Loucy (cell line): ENCODE measurements around the gene MYO5C.
"Not testable (repeated sequence)": the region's sequence is repeated elsewhere in the genome, so short reads cannot be mapped to it uniquely, and the experiment has no call there.

Experiments
- H2AFZ ChIP-seq: fragments of 200-600 bp; sonication (generic); 2 replicates; pipeline ENCODE4 v1.6.0; 2016; ENCODE audit warnings: antibody characterized with exemption, mild to moderate bottlenecking, low read length, moderate library complexity
- H3F3A ChIP-seq: fragments of 200-600 bp; 2 replicates; pipeline ENCODE4 v1.6.0; 2016; ENCODE audit warnings: antibody characterized with exemption, low read depth, mild to moderate bottlenecking
- H3K27me3 ChIP-seq: fragments of 200-600 bp; sonication (generic); 2 replicates; pipeline ENCODE4 v1.6.1; 2014; ENCODE audit warnings: low read length, mild to moderate bottlenecking; ENCODE audit not compliant: insufficient read depth, poor library complexity, severe bottlenecking
- H3K36me3 ChIP-seq: fragments of 200-600 bp; sonication (generic); 2 replicates; pipeline ENCODE4 v1.6.1; 2016; ENCODE audit warnings: low read length; ENCODE audit not compliant: insufficient read depth
- H3K4me1 ChIP-seq: fragments of 200-600 bp; sonication (generic); 2 replicates; pipeline ENCODE4 v1.5.1; 2014; ENCODE audit warnings: low read length, mild to moderate bottlenecking; ENCODE audit not compliant: insufficient read depth, poor library complexity, severe bottlenecking
- H3K4me2 ChIP-seq: fragments of 200-600 bp; sonication (generic); 2 replicates; pipeline ENCODE4 v1.6.0; 2014; ENCODE audit warnings: antibody characterized with exemption, low read length, low read depth, mild to moderate bottlenecking; ENCODE audit not compliant: poor library complexity, severe bottlenecking
- H3K4me3 ChIP-seq: fragments of 200-600 bp; sonication (generic); 2 replicates; pipeline ENCODE4 v1.5.1; 2014; ENCODE audit warnings: low read length, mild to moderate bottlenecking, mixed read lengths; ENCODE audit not compliant: poor library complexity, severe bottlenecking
- H3K79me2 ChIP-seq: fragments of 200-600 bp; sonication (generic); 2 replicates; pipeline ENCODE4 v1.6.1; 2014; ENCODE audit warnings: low read length; ENCODE audit not compliant: insufficient read depth
- H3K9ac ChIP-seq: fragments of 200-600 bp; sonication (generic); 2 replicates; pipeline ENCODE4 v1.6.0; 2014; ENCODE audit warnings: mild to moderate bottlenecking, low read depth, low read length, moderate library complexity; ENCODE audit not compliant: poor library complexity, severe bottlenecking
- H3K9me2 ChIP-seq: fragments of 200-600 bp; sonication (generic); replicated peaks from 2 replicates; pipeline ENCODE4 v1.6.1; 2016; ENCODE audit warnings: low read depth, low read length, mixed read lengths
- H3K9me3 ChIP-seq: fragments of 200-600 bp; sonication (generic); 2 replicates; pipeline ENCODE4 v1.6.1; 2014; ENCODE audit warnings: mild to moderate bottlenecking, antibody characterized with exemption, low read length, low read depth; ENCODE audit not compliant: insufficient read depth
- H4K20me1 ChIP-seq: fragments of 200-600 bp; sonication (generic); 2 replicates; pipeline ENCODE4 v1.6.0; 2014; ENCODE audit warnings: antibody characterized with exemption, low read length, mild to moderate bottlenecking; ENCODE audit not compliant: insufficient read depth, poor library complexity, severe bottlenecking
- CTCF ChIP-seq: fragments of 200-600 bp; sonication (generic); conservative IDR thresholded peaks from 2 replicates; pipeline ENCODE4 v1.5.1; 2014; ENCODE audit warnings: mild to moderate bottlenecking, antibody characterized with exemption, low read length
- EZH2phosphoT487 ChIP-seq: fragments of 200-600 bp; IDR thresholded peaks from 2 replicates; pipeline ENCODE4 v1.6.1; 2018; ENCODE audit warnings: antibody characterized with exemption, mild to moderate bottlenecking, moderate library complexity, borderline replicate concordance

MYO5C gene

DNA sequence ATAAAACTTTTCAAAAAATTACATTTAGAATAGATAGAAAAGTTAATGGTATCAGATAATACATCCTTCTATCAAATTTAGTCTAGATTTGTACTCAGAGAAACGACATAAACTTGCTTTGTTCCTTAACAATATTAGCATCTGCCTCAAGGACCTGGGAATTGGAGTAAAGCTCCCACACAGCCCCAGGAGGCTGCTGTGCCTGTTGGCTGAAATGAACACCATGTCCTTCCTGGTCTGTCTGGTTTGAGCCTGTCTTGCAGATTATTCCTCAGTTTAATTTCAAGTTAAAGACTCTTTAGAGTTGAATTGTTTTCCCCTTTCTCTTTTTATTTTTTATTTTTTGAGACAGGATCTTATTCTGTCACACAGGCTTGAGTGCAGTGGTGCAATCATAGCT, 123.8 kb downstream of the MYO5C start:
- TF ChIP-seq EZH2phosphoT487 (no peak), CTCF (no peak)
- Histone ChIP-seq H3K4me3 (peak overlapping the region; percentile 64), H3K27me3 (no peaks in the 10 kb centered on the region), H3K36me3 (no peaks in the 10 kb centered on the region), H3K79me2 (peaks cover 49% of the 10 kb centered on the region), H3K9ac (peak overlapping the region; percentile 55), H3K9me2 (no peaks in the 10 kb centered on the region), H3K4me1 (peaks cover 40% of the 10 kb centered on the region), H3F3A (0 out of 2 replicates have a peak, but pooled peaks cover 2% of the 10 kb centered on the region), H3K4me2 (peak overlapping the region; percentile 87), H2AFZ (peak overlapping the region; percentile 57), H4K20me1 (no peaks in the 10 kb centered on the region), H3K9me3 (no peaks in the 10 kb centered on the region)

DNA sequence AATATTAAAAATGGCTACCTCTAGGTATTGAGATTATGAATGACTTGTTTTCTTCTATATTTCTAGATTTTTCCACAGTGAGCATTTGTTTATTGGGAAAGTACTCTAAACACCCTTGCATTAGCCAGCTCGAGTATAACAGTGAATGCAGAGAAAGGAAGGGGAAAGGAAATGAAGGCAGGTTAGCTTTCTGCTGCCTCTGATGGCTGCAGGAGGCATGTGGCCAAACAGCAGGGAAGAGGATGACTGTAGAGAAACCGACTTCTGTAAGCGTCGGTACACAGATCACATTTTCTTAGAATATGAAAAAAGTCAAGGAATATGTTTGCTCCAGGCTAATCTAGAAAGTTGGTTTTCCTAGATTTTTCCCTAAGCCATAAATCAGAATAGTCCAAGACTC, 124.2 kb downstream of the MYO5C start:
- peak overlapping the region; percentile 87 for H3K4me2 ChIP-seq
- TF ChIP-seq CTCF (peak; percentile 38; the same call in 1 of the 2 replicates), EZH2phosphoT487 (no peak)

GRCh38 chr15:52170199-52170598, 125.4 kb downstream of the MYO5C start:
- peaks cover 52% of the 10 kb centered on the region for H3K79me2 ChIP-seq
- H3F3A ChIP-seq, H3K4me2 ChIP-seq: not testable (repeated sequence)

More for the DNA sequence above, 124.2 kb downstream of the MYO5C start:
- Histone ChIP-seq H3K27me3 (no peaks in the 10 kb centered on the region), H3K9me3 (no peaks in the 10 kb centered on the region), H2AFZ (peak overlapping the region; percentile 57), H3K9me2 (no peaks in the 10 kb centered on the region), H3K4me1 (peaks cover 36% of the 10 kb centered on the region), H3K36me3 (no peaks in the 10 kb centered on the region), H3K79me2 (peaks cover 52% of the 10 kb centered on the region), H3K9ac (peak overlapping the region; percentile 55), H3F3A (0 out of 2 replicates have a peak, but pooled peaks cover 2% of the 10 kb centered on the region), H4K20me1 (no peaks in the 10 kb centered on the region), H3K4me3 (peak overlapping the region; percentile 64)

GRCh38 chr15:52165494-52166131, 130.0 kb downstream of the MYO5C start:
- peak overlapping the region; percentile 57 for H3K4me2 ChIP-seq
- H3K79me2 ChIP-seq: peaks cover 45% of the 10 kb centered on the region
- peaks cover 24% of the 10 kb centered on the region; the same call in 1 of the 2 replicates for H3K36me3 ChIP-seq
- peaks cover 18% of the 10 kb centered on the region for H3K4me1 ChIP-seq
- not testable (repeated sequence) for H3K27me3 ChIP-seq, H3K9me3 ChIP-seq, H3K9ac ChIP-seq, H4K20me1 ChIP-seq, H3K9me2 ChIP-seq, H3F3A ChIP-seq, H2AFZ ChIP-seq
- H3K4me3 ChIP-seq: peak overlapping the region; percentile 0

More at GRCh38 chr15:52170199-52170598, 125.4 kb downstream of the MYO5C start:
- not testable (repeated sequence) for H3K9me3 ChIP-seq, H3K9ac ChIP-seq, H4K20me1 ChIP-seq, H3K27me3 ChIP-seq, H3K4me3 ChIP-seq, H3K9me2 ChIP-seq, H2AFZ ChIP-seq, H3K36me3 ChIP-seq
- peaks cover 42% of the 10 kb centered on the region for H3K4me1 ChIP-seq
